Testis (tissue), 2 donors: ENCODE data around the gene SPON1.

Source experiments
- CTCF ChIP-seq, 3 experiments: fragments of 450-650 bp in 2 of 3; fragments of 200-600 bp in 1 of 3; sonication (generic) in 1 of 3; IDR thresholded peaks; one replicate each; pipeline ENCODE4 v1.5.1; 2016 to 2019; ENCODE audit warnings: antibody characterized with exemption in 3 of 3, mild to moderate bottlenecking in 2 of 3, moderate library complexity in 1 of 3
- POLR2A ChIP-seq: fragments of 450-650 bp; IDR thresholded peaks from one replicate; pipeline ENCODE4 v1.6.1; 2017; ENCODE audit warnings: antibody characterized with exemption, mild to moderate bottlenecking, moderate library complexity

GRCh38 chr11:13939961-13940906 is 22.3 kb upstream of the SPON1 start:
- TF ChIP-seq CTCF (IDR thresholded peaks at IDR 0.05) (no peak), POLR2A (no peak)
